Uterus (tissue), 2 donors: ENCODE results near the gene YARS1.

Experiments
- POLR2A ChIP-seq, 2 donors: fragments of 450-650 bp; IDR thresholded peaks; one replicate each; pipeline ENCODE4 v1.6.1; 2016; ENCODE audit warnings: antibody characterized with exemption in 2 of 2, mild to moderate bottlenecking in 1 of 2, moderate library complexity in 1 of 2
- TF ChIP-seq, protein P1 (sequence below), 4 experiments: fragments of 200-600 bp in 2 of 4; fragments of 450-650 bp in 2 of 4; sonication (generic) in 2 of 4; IDR thresholded peaks; one replicate each; pipeline ENCODE4 v1.5.1; 2016 to 2019; ENCODE audit warnings: antibody characterized with exemption in 4 of 4, mild to moderate bottlenecking in 2 of 4, moderate library complexity in 1 of 4

DNA sequence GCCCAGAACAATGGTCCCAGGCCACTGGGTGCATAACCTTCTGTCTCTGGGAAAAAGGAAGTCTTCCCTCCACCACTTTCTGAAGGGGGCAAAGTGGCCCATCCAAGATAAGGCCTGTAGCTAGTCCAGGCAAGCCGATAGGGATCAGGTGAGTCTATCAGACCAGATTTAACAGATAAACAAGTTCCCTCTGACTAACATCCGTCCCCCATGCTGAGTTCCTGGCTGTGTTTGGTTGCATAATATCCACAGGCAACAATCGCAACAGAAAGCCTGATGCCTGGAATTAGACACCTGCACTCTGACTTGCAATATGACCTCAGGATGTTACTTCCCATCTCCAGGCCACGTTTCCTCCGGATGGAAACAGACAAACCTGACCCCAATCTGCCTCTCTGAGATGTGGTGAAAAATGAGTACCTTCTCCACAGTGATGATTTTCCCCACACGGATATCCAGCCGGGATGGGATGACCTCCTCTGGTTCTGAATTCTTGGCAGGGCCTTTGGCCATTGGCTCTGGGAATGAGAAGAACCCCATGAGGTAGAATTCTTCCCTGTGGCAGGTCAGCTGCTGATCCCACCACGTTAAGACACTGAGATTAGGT lies 36.4 kb downstream of the YARS1 start:
- TF ChIP-seq, protein P1, sequence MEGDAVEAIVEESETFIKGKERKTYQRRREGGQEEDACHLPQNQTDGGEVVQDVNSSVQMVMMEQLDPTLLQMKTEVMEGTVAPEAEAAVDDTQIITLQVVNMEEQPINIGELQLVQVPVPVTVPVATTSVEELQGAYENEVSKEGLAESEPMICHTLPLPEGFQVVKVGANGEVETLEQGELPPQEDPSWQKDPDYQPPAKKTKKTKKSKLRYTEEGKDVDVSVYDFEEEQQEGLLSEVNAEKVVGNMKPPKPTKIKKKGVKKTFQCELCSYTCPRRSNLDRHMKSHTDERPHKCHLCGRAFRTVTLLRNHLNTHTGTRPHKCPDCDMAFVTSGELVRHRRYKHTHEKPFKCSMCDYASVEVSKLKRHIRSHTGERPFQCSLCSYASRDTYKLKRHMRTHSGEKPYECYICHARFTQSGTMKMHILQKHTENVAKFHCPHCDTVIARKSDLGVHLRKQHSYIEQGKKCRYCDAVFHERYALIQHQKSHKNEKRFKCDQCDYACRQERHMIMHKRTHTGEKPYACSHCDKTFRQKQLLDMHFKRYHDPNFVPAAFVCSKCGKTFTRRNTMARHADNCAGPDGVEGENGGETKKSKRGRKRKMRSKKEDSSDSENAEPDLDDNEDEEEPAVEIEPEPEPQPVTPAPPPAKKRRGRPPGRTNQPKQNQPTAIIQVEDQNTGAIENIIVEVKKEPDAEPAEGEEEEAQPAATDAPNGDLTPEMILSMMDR (IDR thresholded peaks at IDR 0.05) = no peak
- no peak for TF ChIP-seq POLR2A (IDR thresholded peaks at IDR 0.05)
